Neural crest cell (in vitro differentiated cells): Measurements from ENCODE around the gene NMRK1. TPM values are rescaled to one million over a fixed set of nuclear protein-coding genes. Genes with fewer than 3 reads are reported as not detected.

Source experiments
- DNase-seq: peaks from one replicate; pipeline ENCODE4 v3.0.0; 2021; ENCODE audit warnings: low read depth, mixed read lengths, low spot score
- H3K27ac Mint-ChIP-seq: one replicate; pipeline ENCODE4 v1.8.0; 2021; ENCODE audit warnings: mild to moderate bottlenecking, mixed read lengths; ENCODE audit not compliant: unreplicated experiment
- H3K27me3 Mint-ChIP-seq: 2 replicates; pipeline ENCODE4 v1.8.0; 2021; ENCODE audit warnings: low read depth, mild to moderate bottlenecking, mixed read lengths
- H3K36me3 Mint-ChIP-seq: 2 replicates; pipeline ENCODE4 v1.8.0; 2021; ENCODE audit warnings: low read depth, mild to moderate bottlenecking, mixed read lengths
- H3K4me1 Mint-ChIP-seq: 2 replicates; pipeline ENCODE4 v1.8.0; 2021; ENCODE audit warnings: mixed read lengths
- H3K4me3 Mint-ChIP-seq: one replicate; pipeline ENCODE4 v1.8.0; 2021; ENCODE audit warnings: mild to moderate bottlenecking, mixed read lengths
- H3K9me3 Mint-ChIP-seq: 2 replicates; pipeline ENCODE4 v1.8.0; 2021; ENCODE audit warnings: mixed read lengths
- CTCF ChIP-seq: fragments of 200-600 bp; sonication (generic); conservative IDR thresholded peaks from 2 replicates; pipeline ENCODE4 v1.5.0; 2021; ENCODE audit warnings: antibody characterized with exemption, mild to moderate bottlenecking
- total RNA-seq: library from RNA; stranded (reverse); gene quantifications from 2 replicates; pipeline ENCODE4 v1.2.1, GENCODE V29; 2021

Gene NMRK1
- total RNA-seq, 1 donor from 2014 or later, result 1.2 TPM

- Mint-ChIP-seq H3K4me1 (peaks cover 15% of the 10 kb centered on the region), H3K9me3 (no peaks in the 10 kb centered on the region), H3K36me3 (no peaks in the 10 kb centered on the region), H3K4me3 (no peak overlapping the region), H3K27ac (no peak overlapping the region), H3K27me3 (no peaks in the 10 kb centered on the region)
- no peak for TF ChIP-seq CTCF
- no peak for DNase-seq
Measured at GRCh38 chr9:75109210-75109839, 21.4 kb upstream of the NMRK1 start.

GRCh38 chr9:75108571-75108970, 20.6 kb upstream of the NMRK1 start:
- DNase-seq, result no peak
- Mint-ChIP-seq H3K27me3 (no peaks in the 10 kb centered on the region), H3K27ac (no peak overlapping the region), H3K36me3 (no peaks in the 10 kb centered on the region), H3K4me3 (no peak overlapping the region), H3K9me3 (no peaks in the 10 kb centered on the region), H3K4me1 (peaks cover 12% of the 10 kb centered on the region)
- no peak for TF ChIP-seq CTCF

GRCh38 chr9:75106857-75107256, 18.9 kb upstream of the NMRK1 start:
- Mint-ChIP-seq H3K9me3 (no peaks in the 10 kb centered on the region), H3K36me3 (no peaks in the 10 kb centered on the region), H3K27me3 (no peaks in the 10 kb centered on the region), H3K27ac (no peak overlapping the region), H3K4me1 (peaks cover 12% of the 10 kb centered on the region), H3K4me3 (no peak overlapping the region)
- no peak for TF ChIP-seq CTCF
- no peak for DNase-seq

- no peak for DNase-seq
- no peaks in the 10 kb centered on the region for H3K9me3 Mint-ChIP-seq
- H3K4me3 Mint-ChIP-seq, result no peak overlapping the region
- no peaks in the 10 kb centered on the region for H3K36me3 Mint-ChIP-seq
- H3K4me1 Mint-ChIP-seq, result peaks cover 12% of the 10 kb centered on the region
- TF ChIP-seq CTCF, result no peak
- no peak overlapping the region for H3K27ac Mint-ChIP-seq
- H3K27me3 Mint-ChIP-seq, result no peaks in the 10 kb centered on the region
Measured at GRCh38 chr9:75105841-75106240, 17.9 kb upstream of the NMRK1 start.

- no peak for TF ChIP-seq CTCF
- Mint-ChIP-seq H3K27ac (no peak overlapping the region), H3K4me1 (peaks cover 12% of the 10 kb centered on the region), H3K36me3 (no peaks in the 10 kb centered on the region), H3K9me3 (no peaks in the 10 kb centered on the region), H3K4me3 (no peak overlapping the region), H3K27me3 (no peaks in the 10 kb centered on the region)
- no peak for DNase-seq
Measured at GRCh38 chr9:75105019-75105540, 17.1 kb upstream of the NMRK1 start.
